NCI-H2107 (cell line): ENCODE data around the gene KLK6.

Experiments used
- DNase-seq: peaks from one replicate; lab custom pipeline; 2025; lab: John Stamatoyannopoulos, UW

KLK6 gene

DNA sequence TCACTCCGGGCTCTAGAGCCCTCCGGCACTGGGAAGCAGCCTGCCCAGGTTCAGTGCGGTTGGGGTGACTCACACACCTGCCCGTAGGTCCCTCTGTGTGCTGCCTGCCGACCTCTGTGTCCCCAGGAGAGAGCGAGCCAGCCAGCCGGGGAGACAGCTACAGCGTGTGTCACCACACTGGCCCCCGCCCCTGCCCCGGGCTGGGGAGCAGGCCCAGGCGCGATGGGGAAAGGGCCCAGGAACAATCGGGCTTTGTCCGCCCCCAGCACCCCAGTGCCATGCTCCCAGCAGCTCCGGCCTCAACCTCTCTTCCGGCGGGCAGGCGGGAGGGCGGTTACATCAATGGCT lies at the start of gene KLK6:
KLK6 (minus strand) TSS at position 179 of the 348 bp plus-strand sequence. CDS start 1,487 bp downstream, outside the sequence.
- DNase-seq: no peak

DNA sequence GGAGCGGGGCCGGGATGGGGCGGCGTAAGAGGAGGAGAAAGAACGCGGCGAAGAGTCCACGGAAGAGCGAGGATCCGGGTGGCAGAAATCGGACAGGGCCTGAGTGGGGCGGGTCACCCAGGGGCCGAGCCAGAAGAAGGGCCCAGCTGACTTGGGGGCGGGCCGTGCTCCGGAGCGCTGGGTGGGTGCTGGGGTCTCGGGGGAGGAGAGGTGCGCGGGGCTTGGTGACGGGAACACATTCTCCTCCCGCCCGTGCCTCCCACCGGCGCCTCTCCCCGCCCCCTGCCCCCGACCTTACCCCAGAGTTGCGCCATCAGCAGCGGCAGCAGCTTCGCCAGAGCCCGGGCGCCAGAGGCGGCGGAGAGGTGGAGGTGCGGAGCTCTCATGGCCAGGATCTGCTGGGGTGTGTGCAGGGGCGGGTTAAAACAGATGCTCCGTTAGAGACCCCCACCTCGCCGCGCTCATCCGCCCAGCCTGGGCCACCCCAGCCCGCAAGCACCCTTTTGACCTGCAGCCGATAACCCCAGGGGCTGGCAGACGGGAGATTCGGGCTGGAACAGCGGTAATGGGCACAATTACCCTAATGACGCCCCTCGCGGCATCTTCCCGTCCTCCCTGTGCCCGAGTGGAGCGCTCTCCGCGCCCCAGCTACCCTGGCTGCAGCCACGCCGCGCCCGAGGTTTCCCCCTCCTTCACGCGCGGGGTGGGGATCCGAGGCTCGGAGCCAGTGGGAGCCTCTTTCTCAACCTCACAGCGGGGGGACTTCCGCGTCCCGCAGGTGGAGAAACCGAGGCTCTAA lies 49.6 kb upstream of the KLK6 start:
- no peak for DNase-seq

DNA sequence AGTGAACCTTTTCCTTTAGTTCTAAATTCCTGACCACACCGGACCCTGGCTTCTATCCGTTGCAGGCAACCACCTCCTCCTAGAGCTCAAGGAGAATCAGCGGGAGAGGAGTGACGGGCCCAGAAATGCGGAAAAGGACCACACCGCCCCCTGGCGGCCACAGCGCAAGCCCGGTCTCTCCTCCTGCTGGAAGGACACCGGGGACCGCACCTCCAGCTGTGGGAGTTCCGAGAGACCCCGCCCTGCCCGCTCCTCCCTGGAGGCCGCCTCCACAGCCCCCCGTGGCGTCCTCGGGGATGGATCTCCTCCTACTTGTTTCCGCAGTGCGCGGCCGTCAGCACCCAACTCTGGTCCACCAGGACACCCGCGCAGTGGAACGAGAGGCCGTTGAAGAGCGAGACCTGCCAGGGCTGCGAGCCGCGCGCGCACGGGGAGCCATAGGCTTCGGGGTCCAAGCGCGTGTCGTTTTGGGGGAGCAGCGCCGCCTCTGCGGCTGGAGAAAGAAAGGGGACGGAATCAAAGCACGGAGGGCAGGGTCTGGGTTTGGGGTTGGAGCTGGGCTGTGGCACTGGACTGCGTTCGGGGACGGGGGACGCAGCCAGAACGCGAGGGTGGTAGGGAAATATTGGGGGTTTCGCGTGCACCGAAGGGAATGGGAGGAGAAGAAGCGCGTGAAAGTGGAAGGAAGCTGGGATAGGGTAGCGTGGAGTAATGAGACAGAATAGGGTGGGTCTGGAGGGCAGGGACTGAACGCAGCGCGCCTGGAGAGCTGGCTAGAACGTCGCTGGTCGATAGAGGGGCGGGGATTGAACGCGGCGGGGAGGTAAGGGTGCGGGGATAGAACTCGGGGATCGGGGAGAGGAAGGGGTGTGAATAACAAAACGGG lies 47.6 kb upstream of the KLK6 start:
- DNase-seq: no peak

DNA sequence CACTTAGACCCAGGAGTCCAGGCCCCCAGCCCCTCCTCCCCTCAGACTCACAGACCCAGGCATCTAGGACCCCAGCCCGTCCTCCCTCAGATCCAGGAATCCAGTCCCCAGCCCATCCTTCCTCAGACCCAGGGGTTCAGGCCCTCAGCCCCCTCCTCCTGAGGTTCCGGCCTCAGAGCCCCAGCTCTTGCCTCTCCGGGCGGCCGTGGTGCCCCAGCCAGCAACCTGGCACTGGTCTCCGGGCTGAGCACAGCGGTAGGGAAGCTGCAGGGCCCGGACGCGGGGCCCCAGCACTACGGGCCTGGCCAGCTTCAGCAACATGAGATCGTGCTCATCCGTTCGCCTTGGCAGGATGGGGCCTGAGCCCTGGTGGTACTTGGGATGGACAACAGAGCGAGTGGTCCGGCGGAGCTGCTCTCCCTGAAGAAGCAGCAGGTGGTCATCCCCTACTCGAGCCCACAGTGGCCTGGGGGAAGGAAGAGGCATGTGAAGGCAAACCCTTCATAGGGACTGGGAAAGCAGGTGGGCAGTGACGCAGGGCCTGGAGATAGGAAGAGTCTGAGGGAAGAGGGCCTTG lies 46.4 kb upstream of the KLK6 start:
- DNase-seq: no peak

GRCh38 chr19:51014242-51014641 lies 44.9 kb upstream of the KLK6 start:
- DNase-seq: no peak

DNA sequence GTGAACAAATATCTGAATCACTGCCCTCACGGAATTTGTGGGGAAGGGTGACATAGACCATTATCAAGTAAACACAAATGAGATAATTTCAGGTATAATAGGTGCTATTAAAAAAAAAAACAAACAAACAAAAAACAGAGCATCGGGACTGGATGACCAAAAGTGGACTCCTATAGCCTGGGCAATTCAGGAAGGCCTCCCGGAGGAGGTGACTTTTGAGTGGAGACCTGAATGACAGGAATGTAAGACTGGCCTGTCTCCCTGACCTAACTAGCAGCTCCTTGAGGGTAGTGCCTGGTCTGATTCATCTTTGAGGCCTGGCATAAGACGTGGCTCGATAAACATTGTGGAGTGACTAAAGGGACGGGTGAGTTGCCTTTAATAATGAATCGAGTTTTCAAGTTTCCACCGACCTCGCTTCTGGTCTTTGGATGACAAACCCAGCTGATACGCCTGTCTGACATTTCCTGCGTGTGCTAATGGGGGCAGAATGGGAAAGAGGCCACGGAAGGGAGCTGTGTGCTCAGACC lies 43.3 kb upstream of the KLK6 start:
- DNase-seq: no peak

- no peak for DNase-seq
Measured at GRCh38 chr19:51010066-51010795, 40.8 kb upstream of the KLK6 start.

GRCh38 chr19:51009061-51009891 lies 39.9 kb upstream of the KLK6 start:
- DNase-seq: no peak

DNA sequence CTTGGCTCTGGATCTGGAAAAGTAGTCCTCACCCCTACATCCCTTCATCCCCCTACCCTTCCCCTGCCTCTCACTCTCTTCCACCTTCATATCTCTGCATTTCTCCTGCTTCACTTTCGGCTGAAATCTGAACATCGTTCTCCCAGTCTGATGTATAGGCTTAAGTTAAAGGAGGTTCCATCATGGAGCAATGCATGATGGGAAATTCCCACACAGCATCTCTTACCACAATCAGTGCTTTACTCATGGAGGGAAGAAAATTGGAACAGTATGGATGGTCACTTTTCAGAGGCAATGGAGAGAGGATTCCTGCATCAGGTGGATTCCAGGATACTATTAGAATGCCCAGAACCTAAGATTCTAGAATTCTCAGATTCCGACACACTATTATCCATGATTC lies 38.1 kb upstream of the KLK6 start:
- DNase-seq: no peak

- no peak for DNase-seq
Measured at GRCh38 chr19:51006406-51006805, 37.0 kb upstream of the KLK6 start.

- DNase-seq: no peak
Measured at GRCh38 chr19:51005248-51005647, 35.9 kb upstream of the KLK6 start.

- no peak for DNase-seq
Measured at GRCh38 chr19:51003316-51003715, 33.9 kb upstream of the KLK6 start.

GRCh38 chr19:51002542-51003311 lies 33.3 kb upstream of the KLK6 start:
- no peak for DNase-seq

DNA sequence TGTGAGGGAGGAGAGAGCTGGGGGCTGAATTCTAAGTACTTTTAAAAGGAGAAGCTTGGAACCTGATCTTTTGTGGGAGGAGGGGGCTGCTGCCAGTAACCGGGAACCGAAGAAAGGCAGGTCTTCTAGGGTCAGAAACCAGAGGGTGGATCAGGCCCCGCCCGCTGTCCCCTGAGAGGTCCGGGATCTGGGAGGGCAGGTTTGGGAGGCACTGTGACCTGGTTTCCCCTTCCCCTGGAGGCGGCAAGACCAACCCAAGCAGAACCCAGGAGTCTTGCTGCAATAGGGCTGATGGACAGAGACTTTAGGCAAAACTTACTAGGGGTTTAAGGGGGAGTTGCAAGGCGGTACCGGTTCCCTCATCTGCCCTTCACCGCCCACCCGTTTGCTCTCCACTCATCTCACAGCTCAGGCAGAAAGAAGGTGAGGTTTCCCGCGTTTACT lies 32.7 kb upstream of the KLK6 start:
- no peak for DNase-seq

- no peak for DNase-seq
Measured at GRCh38 chr19:51001515-51001914, 32.1 kb upstream of the KLK6 start, which contains the start of gene KLK8. KLK8 (minus strand) TSS chr19:51001604; CDS start chr19:51001167, 437 bp downstream.

- no peak for DNase-seq
Measured at GRCh38 chr19:51000981-51001380, 31.6 kb upstream of the KLK6 start.

- DNase-seq: no peak
Measured at GRCh38 chr19:51000426-51000825, 31.0 kb upstream of the KLK6 start.

- DNase-seq: no peak
Measured at GRCh38 chr19:50998686-50999085, 29.3 kb upstream of the KLK6 start.

DNA sequence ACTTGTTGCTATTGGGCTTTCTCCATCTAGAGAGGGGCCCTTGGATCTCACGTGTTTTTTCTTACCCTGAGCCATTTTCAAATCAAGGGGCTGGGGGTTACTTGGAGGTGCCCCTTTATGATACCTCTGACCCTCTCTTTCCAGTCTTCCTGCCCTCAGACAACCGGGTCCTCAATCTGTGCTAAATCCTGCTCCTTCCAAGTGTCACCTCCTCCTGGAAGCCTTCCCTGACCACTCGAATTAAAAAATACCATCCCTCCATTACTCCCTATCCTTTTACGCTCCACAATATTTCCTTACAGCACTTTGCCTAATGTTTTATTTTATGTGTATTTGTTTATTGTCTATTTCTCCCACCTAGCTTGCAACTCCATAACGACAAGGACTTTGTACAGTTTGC lies 28.7 kb upstream of the KLK6 start:
- DNase-seq: no peak

- DNase-seq: no peak
Measured at GRCh38 chr19:50994129-50994528, 24.7 kb upstream of the KLK6 start.
